ENCODE results near the gene IFNGR1. TPM values are rescaled to one million over a fixed set of nuclear protein-coding genes. Genes with fewer than 3 reads are reported as not detected.

Gene IFNGR1
- total RNA-seq, 1 donor from 2014 or later = 28.4 TPM

DNA sequence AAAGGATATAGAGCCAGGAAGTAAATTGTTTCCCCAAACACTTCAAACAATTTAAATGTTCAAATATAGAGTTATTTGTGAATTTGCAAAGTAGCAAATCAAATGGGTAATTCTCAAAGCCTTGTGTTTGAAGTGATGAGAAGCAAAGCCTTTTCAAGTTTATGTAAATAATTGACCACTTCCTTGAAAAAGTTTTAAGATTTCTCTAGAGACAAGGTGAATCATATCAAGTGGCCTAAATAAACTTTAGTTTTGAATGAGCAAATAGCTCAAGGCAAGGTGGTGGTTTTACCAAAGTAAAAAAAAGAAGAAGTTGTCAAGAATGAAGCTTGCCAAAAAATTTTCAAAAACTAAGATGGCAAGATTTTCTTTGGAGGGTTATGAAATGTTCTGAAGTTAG is 42.6 kb upstream of the IFNGR1 start:
- H3K9me3 Mint-ChIP-seq = peaks cover 4% of the 10 kb centered on the region
- H3K4me3 Mint-ChIP-seq = no peak overlapping the region
- TF ChIP-seq, protein P1, sequence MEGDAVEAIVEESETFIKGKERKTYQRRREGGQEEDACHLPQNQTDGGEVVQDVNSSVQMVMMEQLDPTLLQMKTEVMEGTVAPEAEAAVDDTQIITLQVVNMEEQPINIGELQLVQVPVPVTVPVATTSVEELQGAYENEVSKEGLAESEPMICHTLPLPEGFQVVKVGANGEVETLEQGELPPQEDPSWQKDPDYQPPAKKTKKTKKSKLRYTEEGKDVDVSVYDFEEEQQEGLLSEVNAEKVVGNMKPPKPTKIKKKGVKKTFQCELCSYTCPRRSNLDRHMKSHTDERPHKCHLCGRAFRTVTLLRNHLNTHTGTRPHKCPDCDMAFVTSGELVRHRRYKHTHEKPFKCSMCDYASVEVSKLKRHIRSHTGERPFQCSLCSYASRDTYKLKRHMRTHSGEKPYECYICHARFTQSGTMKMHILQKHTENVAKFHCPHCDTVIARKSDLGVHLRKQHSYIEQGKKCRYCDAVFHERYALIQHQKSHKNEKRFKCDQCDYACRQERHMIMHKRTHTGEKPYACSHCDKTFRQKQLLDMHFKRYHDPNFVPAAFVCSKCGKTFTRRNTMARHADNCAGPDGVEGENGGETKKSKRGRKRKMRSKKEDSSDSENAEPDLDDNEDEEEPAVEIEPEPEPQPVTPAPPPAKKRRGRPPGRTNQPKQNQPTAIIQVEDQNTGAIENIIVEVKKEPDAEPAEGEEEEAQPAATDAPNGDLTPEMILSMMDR (conservative IDR thresholded peaks at IDR 0.05) = no peak
- H3K4me1 Mint-ChIP-seq (ENCODE audit: unreplicated experiment) = peaks cover 5% of the 10 kb centered on the region
- H3K36me3 Mint-ChIP-seq = no peaks in the 10 kb centered on the region
- no peak overlapping the region for H3K27ac Mint-ChIP-seq
- H3K27me3 Mint-ChIP-seq = no peaks in the 10 kb centered on the region
- no peak for DNase-seq (ENCODE audit: extremely low spot score, unreplicated experiment)

DNA sequence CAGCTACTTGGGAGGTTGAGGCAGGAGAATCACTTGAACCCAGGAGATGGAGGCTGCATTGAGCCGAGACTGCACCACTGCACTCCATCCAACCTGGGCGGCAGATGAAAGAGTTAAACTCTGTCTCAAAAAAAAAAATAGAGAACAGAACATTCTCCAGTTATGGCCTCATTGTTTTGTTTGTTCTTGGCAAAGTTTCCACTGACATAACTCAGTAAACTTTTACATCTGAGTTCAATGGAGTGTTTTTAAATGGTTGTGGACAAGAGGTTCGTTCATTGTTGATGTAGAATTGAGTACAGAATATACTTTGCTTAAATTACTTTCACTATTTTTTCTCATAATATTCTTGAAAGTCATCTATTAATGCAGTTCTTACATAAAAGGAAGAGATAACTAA is 42.2 kb upstream of the IFNGR1 start:
- Mint-ChIP-seq H3K4me3 (no peak overlapping the region), H3K27me3 (no peaks in the 10 kb centered on the region), H3K36me3 (no peaks in the 10 kb centered on the region)

DNA sequence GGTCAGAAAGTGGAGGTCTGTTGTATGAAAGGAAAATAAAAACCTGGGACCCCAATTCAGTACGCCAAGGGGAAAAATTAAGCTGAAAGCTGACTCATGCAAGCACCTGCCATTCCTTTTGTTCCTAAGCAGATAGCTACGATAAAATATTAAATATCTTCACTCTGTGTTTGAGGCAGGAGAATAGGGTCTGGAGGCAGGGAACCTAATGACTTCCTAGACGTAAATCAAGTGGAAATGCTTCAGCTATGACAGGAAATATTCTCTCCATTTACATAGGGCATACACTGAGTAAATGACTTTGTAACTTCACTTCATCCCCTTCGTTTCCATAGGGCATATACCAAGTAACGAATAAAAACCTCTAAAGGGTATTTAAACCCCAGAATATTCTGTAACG is 41.0 kb upstream of the IFNGR1 start:
- H3K4me1 Mint-ChIP-seq (ENCODE audit: unreplicated experiment) = no peaks in the 10 kb centered on the region
- H3K27ac Mint-ChIP-seq = no peak overlapping the region
- H3K9me3 Mint-ChIP-seq = no peaks in the 10 kb centered on the region
- no peak overlapping the region for H3K4me3 Mint-ChIP-seq
- TF ChIP-seq, protein P1 (conservative IDR thresholded peaks at IDR 0.05) = no peak
- no peaks in the 10 kb centered on the region for H3K36me3 Mint-ChIP-seq
- H3K27me3 Mint-ChIP-seq = no peaks in the 10 kb centered on the region
- DNase-seq (ENCODE audit: extremely low spot score, unreplicated experiment) = no peak

More for the DNA sequence above, 42.2 kb upstream of the IFNGR1 start:
- Mint-ChIP-seq H3K27ac (no peak overlapping the region), H3K4me1 (ENCODE audit: unreplicated experiment) (peaks cover 5% of the 10 kb centered on the region), H3K9me3 (peaks cover 4% of the 10 kb centered on the region)
- TF ChIP-seq, protein P1 (conservative IDR thresholded peaks at IDR 0.05) = no peak
- no peak for DNase-seq (ENCODE audit: extremely low spot score, unreplicated experiment)

DNA sequence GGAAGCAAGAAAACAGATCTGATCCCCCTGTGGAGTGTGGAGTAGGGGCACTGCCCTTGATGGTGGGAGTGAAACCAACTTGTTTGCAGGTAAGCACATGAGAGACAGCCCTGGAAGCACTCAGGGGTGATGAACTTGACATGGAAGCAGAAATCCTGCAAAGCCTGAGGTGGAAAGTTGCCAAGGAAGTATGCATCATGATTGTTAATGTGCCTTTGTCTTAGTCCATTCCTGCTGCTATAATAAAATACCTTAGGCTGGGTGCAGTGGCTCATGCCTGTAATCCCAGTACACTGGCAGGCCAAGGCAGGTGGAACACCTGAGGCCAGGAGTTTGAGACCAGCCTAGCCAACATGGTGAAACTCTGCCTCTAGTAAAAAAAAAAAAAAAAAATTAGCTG is 40.2 kb upstream of the IFNGR1 start:
- H3K27me3 Mint-ChIP-seq = no peaks in the 10 kb centered on the region
- no peak overlapping the region for H3K27ac Mint-ChIP-seq
- H3K4me1 Mint-ChIP-seq (ENCODE audit: unreplicated experiment) = no peaks in the 10 kb centered on the region
- H3K4me3 Mint-ChIP-seq = no peak overlapping the region
- peaks cover 4% of the 10 kb centered on the region for H3K9me3 Mint-ChIP-seq
- H3K36me3 Mint-ChIP-seq = no peaks in the 10 kb centered on the region
- TF ChIP-seq, protein P1 (conservative IDR thresholded peaks at IDR 0.05) = no peak
- DNase-seq (ENCODE audit: extremely low spot score, unreplicated experiment) = no peak

DNA sequence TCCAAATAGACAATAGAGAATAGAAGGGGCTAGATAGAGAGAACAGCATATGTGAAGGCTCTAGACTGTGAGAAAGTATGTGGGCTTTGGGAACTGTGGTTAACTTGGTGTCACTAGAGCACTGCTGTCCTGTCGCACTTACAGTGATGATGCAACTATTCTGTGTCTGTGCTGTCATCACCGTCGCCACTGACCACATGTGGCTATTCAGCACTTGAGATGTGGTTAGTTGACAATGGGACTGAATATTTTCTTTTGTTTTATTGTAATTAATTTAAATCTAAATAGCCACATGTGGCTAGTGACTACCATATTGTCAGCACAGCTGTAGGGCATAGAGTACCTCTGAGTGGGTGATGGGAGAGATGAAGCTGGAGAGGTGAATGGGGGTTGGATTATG is 39.0 kb upstream of the IFNGR1 start:
- TF ChIP-seq, protein P1 (conservative IDR thresholded peaks at IDR 0.05) = no peak
- Mint-ChIP-seq H3K9me3 (peaks cover 4% of the 10 kb centered on the region), H3K4me1 (ENCODE audit: unreplicated experiment) (no peaks in the 10 kb centered on the region), H3K4me3 (no peak overlapping the region), H3K36me3 (no peaks in the 10 kb centered on the region), H3K27me3 (no peaks in the 10 kb centered on the region), H3K27ac (no peak overlapping the region)
- no peak for DNase-seq (ENCODE audit: extremely low spot score, unreplicated experiment)

Data from type B pancreatic cell (in vitro differentiated cells).